ENCODE data around the gene NTM.

- no peak for TF ChIP-seq CTCF (IDR thresholded peaks at IDR 0.05)
- TF ChIP-seq POLR2A (IDR thresholded peaks at IDR 0.05) = no peak
- no peak for TF ChIP-seq POLR2AphosphoS5 (IDR thresholded peaks at IDR 0.05)
Observed at GRCh38 chr11:132311703-132312102, 941.3 kb downstream of the NTM start.

Measured in breast epithelium (tissue), 3 donors.